Endothelial cell of umbilical vein (primary cell): ENCODE results near the gene AKT3.

Experiments
- CTCF ChIP-seq, 2 donors: IDR thresholded peaks; 1 replicate in 1 of 2; 2 replicates in 1 of 2; pipeline ENCODE4 v1.5.1; 2011; ENCODE audit warnings: low read length in 2 of 2, mild to moderate bottlenecking in 2 of 2, moderate library complexity in 2 of 2, control low read depth in 1 of 2, inconsistent platforms in 1 of 2, low read depth in 1 of 2; ENCODE audit not compliant: insufficient read depth in 1 of 2; ENCODE audit errors: extremely low read depth in 1 of 2
- EZH2 ChIP-seq: IDR thresholded peaks from 2 replicates; pipeline ENCODE4 v1.6.1; 2012; ENCODE audit warnings: borderline replicate concordance, low read depth, mild to moderate bottlenecking, moderate library complexity, low read length, inconsistent platforms; ENCODE audit not compliant: severe bottlenecking
- FOS ChIP-seq: IDR thresholded peaks from 2 replicates; pipeline ENCODE4 v1.6.1; 2011; ENCODE audit warnings: mild to moderate bottlenecking, low read length, moderate library complexity, borderline replicate concordance; ENCODE audit not compliant: insufficient read depth
- GATA2 ChIP-seq: IDR thresholded peaks from 2 replicates; pipeline ENCODE4 v1.7.0; 2011; ENCODE audit warnings: low read depth, mild to moderate bottlenecking, moderate library complexity, mixed read lengths, low read length; ENCODE audit not compliant: insufficient read length, insufficient read depth
- JUN ChIP-seq: IDR thresholded peaks from 2 replicates; pipeline ENCODE4 v1.6.1; 2011; ENCODE audit warnings: borderline replicate concordance, low read depth; ENCODE audit not compliant: insufficient read length, insufficient read depth
- MYC ChIP-seq: IDR thresholded peaks from one replicate; pipeline ENCODE4 v1.6.1; 2011; ENCODE audit warnings: mild to moderate bottlenecking, low read depth, low read length
- POLR2A ChIP-seq: IDR thresholded peaks from 2 replicates; pipeline ENCODE4 v1.6.1; 2012; ENCODE audit warnings: low read depth, mild to moderate bottlenecking, control low read depth, low read length
- POLR2AphosphoS5 ChIP-seq: IDR thresholded peaks from 2 replicates; pipeline ENCODE4 v1.6.1; 2012; ENCODE audit warnings: low read depth, mild to moderate bottlenecking, control low read depth, low read length, moderate library complexity; ENCODE audit not compliant: insufficient read depth
- TF ChIP-seq, protein P1 (sequence below): IDR thresholded peaks from 2 replicates; pipeline ENCODE4 v1.6.1; 2011; ENCODE audit not compliant: insufficient read depth, insufficient read length

DNA sequence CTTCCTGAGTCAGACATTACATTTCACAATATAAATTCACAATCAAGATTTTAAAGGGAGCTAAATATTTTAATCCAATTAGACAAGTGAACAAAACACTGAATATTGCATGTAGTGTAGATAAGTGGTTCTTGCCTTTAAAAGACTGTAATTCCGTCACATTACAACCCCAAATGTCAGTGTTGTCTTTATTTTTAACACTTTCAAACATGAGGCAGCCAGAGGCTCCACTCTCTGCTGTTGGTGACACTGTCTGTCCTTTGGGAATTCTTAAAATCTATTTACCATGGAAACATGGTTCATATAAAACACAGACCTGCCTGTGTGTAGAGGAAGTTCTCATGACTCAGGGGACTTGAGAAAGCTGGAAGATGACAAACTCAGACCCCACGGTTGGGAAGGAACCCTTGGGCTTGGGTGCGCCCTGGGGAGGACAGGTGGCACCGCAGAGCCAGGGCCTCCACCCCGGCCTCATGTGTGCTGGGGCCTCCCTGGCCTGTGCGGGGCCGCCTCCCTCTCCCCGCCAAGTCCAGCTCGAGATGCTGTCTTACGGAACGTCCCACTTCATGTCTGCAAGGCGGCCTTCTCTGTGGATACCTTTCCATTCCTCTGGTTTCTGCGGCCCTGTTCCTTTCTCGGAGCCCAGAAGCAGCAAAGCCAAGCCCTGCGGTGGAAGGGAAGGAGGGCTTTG, 355.2 kb downstream of the AKT3 start:
- TF ChIP-seq GATA2 (no peak), POLR2A (no peak), CTCF (IDR thresholded peaks at IDR 0.05; ENCODE audit: extremely low read depth in 1 of 2, insufficient read depth in 1 of 2, low read depth in 1 of 2, low read length in 2 of 2) (no peak), MYC (no peak), POLR2AphosphoS5 (no peak), EZH2 (no peak), JUN (no peak), FOS (no peak)
- TF ChIP-seq, protein P1, sequence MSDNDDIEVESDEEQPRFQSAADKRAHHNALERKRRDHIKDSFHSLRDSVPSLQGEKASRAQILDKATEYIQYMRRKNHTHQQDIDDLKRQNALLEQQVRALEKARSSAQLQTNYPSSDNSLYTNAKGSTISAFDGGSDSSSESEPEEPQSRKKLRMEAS = no peak
